A549 (cell line): Measurements from ENCODE around the gene BEND5. TPM values are rescaled to one million over a fixed set of nuclear protein-coding genes. Genes with fewer than 3 reads are reported as not detected.

ENCODE experiments used
- ATAC-seq, 2 experiments: fragments of 200-7000 bp in 1 of 2; fragments of >200 bp in 1 of 2; cut with Nextera tagmentation in 1 of 2; cut with Tn5 transposase in 1 of 2; 3 replicates each; pipeline versions ENCODE4 v1.8.0 to v1.9.1; 2018 to 2020; ENCODE audit warnings: mild to moderate bottlenecking in 1 of 2, moderate library complexity in 1 of 2
- CTCF ChIA-PET: fragments of 300-600 bp; sonication (Branson Sonifier 250); formaldehyde crosslinking; extraction: SDS; loops from one replicate; lab custom pipeline; 2021; ENCODE audit warnings: antibody characterized with exemption, inconsistent platforms; lab: Yijun Ruan, JAX
- POLR2A ChIA-PET: fragments of 350-600 bp; formaldehyde crosslinking; extraction: SDS; loops from one replicate; lab custom pipeline; 2021; ENCODE audit warnings: antibody characterized with exemption, inconsistent platforms; lab: Yijun Ruan, JAX
- DNase-seq, 2 experiments: peaks; one replicate each; pipeline versions ENCODE4 v3.0.0 to v3.0.0-alpha.2; 2011 to 2016; ENCODE audit warnings: low read depth in 1 of 2, low spot score in 1 of 2
- FAIRE-seq: peaks from 2 replicates; lab custom pipeline; 2011; peaks lifted over from hg19 to GRCh38; lab: Jason Lieb, UNC
- H3K27ac ChIP-seq, 2 experiments: fragments of >200 bp; sonication (Bioruptor Twin); formaldehyde crosslinking; 3 replicates each; pipeline ENCODE4 v1.5.1; 2016 to 2017
- H3K4me1 ChIP-seq: fragments of >200 bp; sonication (Bioruptor Twin); formaldehyde crosslinking; 3 replicates; pipeline ENCODE4 v1.6.1; 2016
- H3K4me2 ChIP-seq: fragments of >200 bp; sonication (Bioruptor Twin); formaldehyde crosslinking; 3 replicates; pipeline ENCODE4 v1.6.1; 2016
- H3K4me3 ChIP-seq: fragments of >200 bp; sonication (Bioruptor Twin); formaldehyde crosslinking; 3 replicates; pipeline ENCODE4 v1.5.1; 2016
- H3K9me3 ChIP-seq: fragments of >200 bp; sonication (Bioruptor Twin); formaldehyde crosslinking; 3 replicates; pipeline ENCODE4 v1.6.1; 2016
- ATOH8 ChIP-seq: fragments of 250-450 bp; sonication (Bioruptor Pico); IDR thresholded peaks from 2 replicates; pipeline ENCODE4 v1.5.0; 2020; ENCODE audit warnings: low read depth, mild to moderate bottlenecking, moderate library complexity
- CBX2 ChIP-seq: fragments of 200-600 bp; sonication (generic); IDR thresholded peaks from 2 replicates; pipeline ENCODE4 v1.6.1; 2016; ENCODE audit warnings: low read depth, mild to moderate bottlenecking, borderline replicate concordance
- CBX8 ChIP-seq: fragments of 200-600 bp; sonication (generic); IDR thresholded peaks from 2 replicates; pipeline ENCODE4 v1.6.1; 2016
- CHD2 ChIP-seq: fragments of 150-350 bp; IDR thresholded peaks from 2 replicates; pipeline ENCODE4 v1.6.1; 2014; ENCODE audit warnings: low read length; ENCODE audit not compliant: partially characterized antibody
- CHD4 ChIP-seq: fragments of 200-600 bp; sonication (generic); IDR thresholded peaks from 2 replicates; pipeline ENCODE4 v1.6.1; 2016; ENCODE audit warnings: antibody characterized with exemption, mild to moderate bottlenecking, borderline replicate concordance
- EHF ChIP-seq: fragments of 250-450 bp; sonication (Bioruptor Pico); IDR thresholded peaks from 2 replicates; pipeline ENCODE4 v1.5.0; 2020; ENCODE audit warnings: mild to moderate bottlenecking
- EHMT2 ChIP-seq: fragments of 200-600 bp; sonication (generic); IDR thresholded peaks from 2 replicates; pipeline ENCODE4 v1.6.1; 2016; ENCODE audit warnings: antibody characterized with exemption, low read depth, mild to moderate bottlenecking, moderate library complexity
- EP300 ChIP-seq, 2 experiments: fragments of >200 bp; sonication (Bioruptor Twin); formaldehyde crosslinking; IDR thresholded peaks; 2 replicates in 1 of 2; 3 replicates in 1 of 2; pipeline ENCODE4 v1.6.1; 2016 to 2017
- ESRRA ChIP-seq: fragments of 150-350 bp; IDR thresholded peaks from 2 replicates; pipeline ENCODE4 v1.6.1; 2014; ENCODE audit warnings: mild to moderate bottlenecking, low read length, borderline replicate concordance
- HDAC2 ChIP-seq: fragments of 200-600 bp; sonication (generic); IDR thresholded peaks from 2 replicates; pipeline ENCODE4 v1.6.1; 2016
- HEYL ChIP-seq: fragments of 250-450 bp; sonication (Bioruptor Pico); IDR thresholded peaks from 2 replicates; pipeline ENCODE4 v1.8.0; 2021; ENCODE audit warnings: mild to moderate bottlenecking, moderate library complexity
- HOXB5 ChIP-seq: fragments of 250-450 bp; sonication (Bioruptor Pico); IDR thresholded peaks from 2 replicates; pipeline ENCODE4 v1.5.0; 2020; ENCODE audit warnings: mild to moderate bottlenecking, moderate library complexity
- JUNB ChIP-seq: fragments of >200 bp; sonication (Bioruptor Twin); formaldehyde crosslinking; IDR thresholded peaks from 2 replicates; pipeline ENCODE4 v1.6.1; 2016
- KDM1A ChIP-seq: fragments of 200-600 bp; sonication (generic); IDR thresholded peaks from 2 replicates; pipeline ENCODE4 v1.6.1; 2016; ENCODE audit warnings: low read depth, mild to moderate bottlenecking
- MAFK ChIP-seq: fragments of 450-650 bp; IDR thresholded peaks from 2 replicates; pipeline ENCODE4 v1.6.1; 2014; ENCODE audit not compliant: partially characterized antibody
- MAZ ChIP-seq: fragments of 150-350 bp; IDR thresholded peaks from 2 replicates; pipeline ENCODE4 v1.6.1; 2014; ENCODE audit warnings: antibody characterized with exemption, low read depth, low read length, borderline replicate concordance
- NFE2L2 ChIP-seq: fragments of 150-350 bp; conservative IDR thresholded peaks from 2 replicates; pipeline ENCODE4 v1.6.1; 2014; ENCODE audit warnings: low read length
- PHF8 ChIP-seq: fragments of 200-600 bp; sonication (generic); IDR thresholded peaks from 2 replicates; pipeline ENCODE4 v1.6.1; 2016; ENCODE audit warnings: low read depth, mild to moderate bottlenecking, antibody characterized with exemption, moderate library complexity, borderline replicate concordance
- POLR2A ChIP-seq: IDR thresholded peaks from 2 replicates; pipeline ENCODE4 v1.6.1; 2012; ENCODE audit warnings: mild to moderate bottlenecking, low read length
- POLR2AphosphoS2 ChIP-seq: conservative IDR thresholded peaks from 2 replicates; pipeline ENCODE4 v1.6.1; 2012; ENCODE audit warnings: low read length, improper control_type of control experiment, inconsistent platforms
- ZC3H11A ChIP-seq: fragments of 450-650 bp; IDR thresholded peaks from 2 replicates; pipeline ENCODE4 v1.6.1; 2014; ENCODE audit warnings: antibody characterized with exemption, mild to moderate bottlenecking
- ZSCAN20 ChIP-seq: fragments of 250-450 bp; sonication (Bioruptor Pico); IDR thresholded peaks from 2 replicates; pipeline ENCODE4 v1.8.0; 2022; ENCODE audit warnings: mild to moderate bottlenecking, moderate library complexity
- WGBS: methylation state at CpG from one replicate; pipeline ENCODE4 v1.1.6; 2017; ENCODE audit errors: missing lambda C conversion rate; 5-methylcytosine and 5-hydroxymethylcytosine counted together
- polyA plus RNA-seq, 4 experiments: library from polyadenylated mRNA; depleted of rRNA in 3 of 4; stranded (reverse); fragments of >200 nt; fragmentation: RNase III in 1 of 4; extraction: RNeasy Plus Mini Kit Qiagen cat#74134 plus additional on column Dnase treatment in 1 of 4; gene quantifications; 2 replicates in 3 of 4; 3 replicates in 1 of 4; pipeline ENCODE4 v1.2.3, GENCODE V29; 2011 to 2017
- TF ChIP-seq, protein P1 (sequence below): IDR thresholded peaks from 2 replicates; pipeline ENCODE4 v1.6.1; 2012; ENCODE audit warnings: low read depth, borderline replicate concordance
- TF ChIP-seq, protein P2 (sequence below): IDR thresholded peaks from 2 replicates; pipeline ENCODE4 v1.6.1; 2012

Gene BEND5
- polyA plus RNA-seq, 2 of the 4 experiments (the other 2 are of a cell fraction): not detected

DNA sequence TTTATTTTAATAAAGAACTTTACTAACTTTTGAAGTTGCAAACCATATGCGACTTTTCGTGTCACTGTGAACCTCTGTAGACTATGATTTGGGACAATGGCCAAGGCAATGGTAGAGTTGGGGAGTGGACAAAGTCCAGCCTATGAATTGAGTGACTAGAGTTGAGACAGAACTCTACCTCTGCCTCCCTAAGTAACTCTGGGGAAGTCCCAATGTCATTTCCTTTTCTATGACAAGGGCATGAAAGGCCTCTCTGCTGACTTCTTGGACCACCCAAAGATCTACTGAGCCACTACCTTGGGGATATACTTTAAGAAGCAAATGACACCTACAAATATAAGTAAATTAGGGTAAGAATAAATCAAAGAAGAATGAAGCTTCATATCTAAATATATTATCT is 19.3 kb downstream of the BEND5 start (continued):
- TF ChIP-seq, protein P1, sequence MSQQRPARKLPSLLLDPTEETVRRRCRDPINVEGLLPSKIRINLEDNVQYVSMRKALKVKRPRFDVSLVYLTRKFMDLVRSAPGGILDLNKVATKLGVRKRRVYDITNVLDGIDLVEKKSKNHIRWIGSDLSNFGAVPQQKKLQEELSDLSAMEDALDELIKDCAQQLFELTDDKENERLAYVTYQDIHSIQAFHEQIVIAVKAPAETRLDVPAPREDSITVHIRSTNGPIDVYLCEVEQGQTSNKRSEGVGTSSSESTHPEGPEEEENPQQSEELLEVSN: no peak

GRCh38 chr1:48756683-48757316 is 19.9 kb downstream of the BEND5 start:
- CTCF ChIA-PET: no interaction called here
- H3K9me3 ChIP-seq: no peaks in the 10 kb centered on the region
- no peak overlapping the region for H3K4me3 ChIP-seq
- FAIRE-seq (no peak), ATAC-seq (no peak), DNase-seq (no peak)
- H3K27ac ChIP-seq: no peak overlapping the region
- H3K4me1 ChIP-seq: no peaks in the 10 kb centered on the region
- no peak for TF ChIP-seq CHD2
- no peak for TF ChIP-seq MAFK
- no peak for TF ChIP-seq PHF8
- TF ChIP-seq ZC3H11A: no peak
- no peak overlapping the region for H3K4me2 ChIP-seq
- WGBS: 90% methylated on average over 1 of the region's 1 CpG
- POLR2A ChIA-PET: no interaction called here

DNA sequence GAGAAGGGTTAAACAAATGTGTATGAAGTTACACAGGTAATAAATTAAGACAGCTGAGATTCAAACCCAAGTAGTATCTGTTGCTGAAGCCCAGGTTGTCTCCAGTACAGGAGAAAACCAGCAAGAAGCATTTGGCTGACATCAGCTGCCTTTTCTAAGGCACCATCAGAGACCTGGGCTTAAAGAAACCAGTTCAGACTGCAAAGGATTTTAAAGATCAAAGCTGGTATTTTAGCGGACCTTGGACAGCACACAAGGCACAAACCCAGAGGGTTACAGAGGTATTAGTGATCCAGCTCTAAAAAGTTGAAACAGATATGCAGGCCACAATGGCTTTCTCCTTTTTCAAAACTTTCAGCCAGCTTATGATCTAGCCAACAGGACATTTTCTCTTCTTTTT is 23.4 kb downstream of the BEND5 start:
- DNase-seq (no peak), ATAC-seq (no peak), FAIRE-seq (no peak)
- Histone ChIP-seq H3K4me2 (no peak overlapping the region), H3K4me1 (no peaks in the 10 kb centered on the region), H3K4me3 (no peak overlapping the region), H3K9me3 (no peaks in the 10 kb centered on the region), H3K27ac (no peak overlapping the region)
- POLR2A ChIA-PET: no interaction called here
- WGBS: 58% methylated on average over 1 of the region's 1 CpG
- CTCF ChIA-PET: no interaction called here
- TF ChIP-seq ESRRA: no peak

DNA sequence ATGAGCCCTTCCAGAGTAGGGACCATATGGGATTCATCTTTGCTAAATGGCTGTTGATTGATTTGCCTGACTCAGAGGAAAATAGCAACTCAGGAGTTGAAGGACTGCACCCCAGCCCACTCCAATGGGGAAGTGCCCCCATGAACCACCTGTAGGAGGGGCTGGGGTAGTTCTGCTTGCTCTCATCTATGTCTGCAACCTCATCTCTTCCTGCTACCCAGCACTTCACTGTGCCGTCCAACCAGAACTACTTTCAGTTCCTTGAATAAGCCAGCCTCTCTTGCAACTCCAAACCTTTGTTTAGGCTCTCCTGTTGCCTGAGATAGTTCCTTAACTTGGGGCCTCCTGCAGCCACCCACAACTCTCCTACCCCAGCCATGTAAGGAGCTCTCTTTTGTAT is 26.6 kb downstream of the BEND5 start:
- no peaks in the 10 kb centered on the region for H3K9me3 ChIP-seq
- ChIA-PET POLR2A (no interaction called here), CTCF (no interaction called here)
- H3K27ac ChIP-seq: no peak overlapping the region
- no peak for DNase-seq
- FAIRE-seq: no peak
- no peaks in the 10 kb centered on the region for H3K4me1 ChIP-seq
- H3K4me2 ChIP-seq: no peak overlapping the region
- WGBS: 40% methylated on average over 1 of the region's 1 CpG
- TF ChIP-seq KDM1A: no peak
- TF ChIP-seq HEYL (CRISPR knock-in tag): no peak
- TF ChIP-seq CHD2: no peak
- TF ChIP-seq CBX2: no peak
- no peak for ATAC-seq
- no peak overlapping the region for H3K4me3 ChIP-seq

GRCh38 chr1:48749068-48749467 is 27.6 kb downstream of the BEND5 start:
- TF ChIP-seq HEYL (CRISPR knock-in tag): no peak
- TF ChIP-seq EHMT2: no peak
- no peak for TF ChIP-seq JUNB
- no peak for TF ChIP-seq CHD4
- TF ChIP-seq ESRRA: no peak
- no peak for TF ChIP-seq HOXB5 (CRISPR knock-in tag)
- TF ChIP-seq, protein P2, sequence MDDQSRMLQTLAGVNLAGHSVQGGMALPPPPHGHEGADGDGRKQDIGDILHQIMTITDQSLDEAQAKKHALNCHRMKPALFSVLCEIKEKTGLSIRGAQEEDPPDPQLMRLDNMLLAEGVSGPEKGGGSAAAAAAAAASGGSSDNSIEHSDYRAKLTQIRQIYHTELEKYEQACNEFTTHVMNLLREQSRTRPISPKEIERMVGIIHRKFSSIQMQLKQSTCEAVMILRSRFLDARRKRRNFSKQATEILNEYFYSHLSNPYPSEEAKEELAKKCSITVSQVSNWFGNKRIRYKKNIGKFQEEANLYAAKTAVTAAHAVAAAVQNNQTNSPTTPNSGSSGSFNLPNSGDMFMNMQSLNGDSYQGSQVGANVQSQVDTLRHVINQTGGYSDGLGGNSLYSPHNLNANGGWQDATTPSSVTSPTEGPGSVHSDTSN: no peak
- no peak for TF ChIP-seq ZC3H11A
- no peak for TF ChIP-seq MAZ
- no peak for TF ChIP-seq KDM1A
- TF ChIP-seq CBX8: no peak
- no peak for TF ChIP-seq ATOH8 (CRISPR knock-in tag)
- TF ChIP-seq ZSCAN20: no peak
- TF ChIP-seq POLR2AphosphoS2: no peak
- no peak for TF ChIP-seq HDAC2
- no peak for TF ChIP-seq CHD2
- no peak for TF ChIP-seq EHF (CRISPR knock-in tag)
- no peak for TF ChIP-seq NFE2L2
- no peak for TF ChIP-seq EP300 (IDR thresholded peaks at IDR 0.05)
- no peak for TF ChIP-seq POLR2A
- POLR2A ChIA-PET: no interaction called here
- DNase-seq (no peak), FAIRE-seq (no peak), ATAC-seq (no peak)
- H3K4me3 ChIP-seq: no peak overlapping the region
- H3K9me3 ChIP-seq: no peaks in the 10 kb centered on the region
- no peak overlapping the region for H3K4me2 ChIP-seq
- 20% methylated on average over 7 of the region's 7 CpGs for WGBS
- CTCF ChIA-PET: no interaction called here
- peaks cover 7% of the 10 kb centered on the region; the same call in 1 of the 3 replicates for H3K4me1 ChIP-seq
- H3K27ac ChIP-seq: no peak overlapping the region
